GM11168 (cell line): Measurements from ENCODE around the gene GPRC5A.
"Not testable (repeated sequence)": the region's sequence is repeated elsewhere in the genome, so short reads cannot be mapped to it uniquely, and the experiment has no call there.

Source experiments
- in situ Hi-C: fragments of 300-500 bp; cut with MboI; formaldehyde crosslinking; loops from one replicate; pipeline ENCODE4 v1.12.0; 2022; ENCODE audit warnings: low sequenced_read_pairs; ENCODE audit not compliant: unreplicated experiment

Gene GPRC5A, protein sequence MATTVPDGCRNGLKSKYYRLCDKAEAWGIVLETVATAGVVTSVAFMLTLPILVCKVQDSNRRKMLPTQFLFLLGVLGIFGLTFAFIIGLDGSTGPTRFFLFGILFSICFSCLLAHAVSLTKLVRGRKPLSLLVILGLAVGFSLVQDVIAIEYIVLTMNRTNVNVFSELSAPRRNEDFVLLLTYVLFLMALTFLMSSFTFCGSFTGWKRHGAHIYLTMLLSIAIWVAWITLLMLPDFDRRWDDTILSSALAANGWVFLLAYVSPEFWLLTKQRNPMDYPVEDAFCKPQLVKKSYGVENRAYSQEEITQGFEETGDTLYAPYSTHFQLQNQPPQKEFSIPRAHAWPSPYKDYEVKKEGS

DNA sequence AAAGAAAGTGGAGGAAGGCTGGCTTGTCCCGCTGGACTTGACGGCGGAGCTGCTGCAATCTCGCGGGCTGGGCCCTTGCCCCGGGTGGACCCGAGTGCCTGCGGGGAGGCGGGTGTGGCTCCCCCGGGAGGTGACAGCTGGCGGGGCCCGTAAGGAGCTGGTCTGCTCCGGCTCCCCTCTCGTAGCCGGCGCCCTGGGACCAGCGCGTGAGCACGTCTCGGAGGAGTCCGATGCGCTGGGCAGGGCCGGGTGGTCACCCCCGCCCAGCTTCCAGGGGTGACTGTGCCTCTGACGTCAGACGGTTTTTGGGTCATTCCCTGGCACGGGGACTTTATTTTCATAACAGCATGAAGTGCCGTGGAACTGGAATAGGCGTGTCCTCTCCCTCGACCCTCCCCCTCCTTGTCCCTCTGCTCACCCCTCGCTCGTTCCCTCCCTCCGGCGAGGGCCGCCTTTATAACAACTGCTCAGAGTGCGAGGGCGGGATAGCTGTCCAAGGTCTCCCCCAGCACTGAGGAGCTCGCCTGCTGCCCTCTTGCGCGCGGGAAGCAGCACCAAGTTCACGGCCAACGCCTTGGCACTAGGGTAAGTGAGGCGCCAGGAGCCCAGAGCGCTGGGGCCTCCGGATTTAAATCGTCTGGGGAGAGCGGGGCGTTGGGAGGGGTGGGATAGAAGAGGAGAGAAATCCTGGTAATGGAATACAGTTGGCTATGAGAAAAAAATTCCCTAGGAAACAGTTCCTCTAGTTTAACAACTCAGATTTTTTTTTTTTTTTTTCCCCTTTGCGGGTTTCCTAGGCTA, at the start of gene GPRC5A:
Gene GPRC5A, plus strand, starts transcription at position 483 of the 801 bp plus-strand sequence. CDS start 16,688 bp downstream, outside the sequence.
- in situ Hi-C loops: no loop called here

DNA sequence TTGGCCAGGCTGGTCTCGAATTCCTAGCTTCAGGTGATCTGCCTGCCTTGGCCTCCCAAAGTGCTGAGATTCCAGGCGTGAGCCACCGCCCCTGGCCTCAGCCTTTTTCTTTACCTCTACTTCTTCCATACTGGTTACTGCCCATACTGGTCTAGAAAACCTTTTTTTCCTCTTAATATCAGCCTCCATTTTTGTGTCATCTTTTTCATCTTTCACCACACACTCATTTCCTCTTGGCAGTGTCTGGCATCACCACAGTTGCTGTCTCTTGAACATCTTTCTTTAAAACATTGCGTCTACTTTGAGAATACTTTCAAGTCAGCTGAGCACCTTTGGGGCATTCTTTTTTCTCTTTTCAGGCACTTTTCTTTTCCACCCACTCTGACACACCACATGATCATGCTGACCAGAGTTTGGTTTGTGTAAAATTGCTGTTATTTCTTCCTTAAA, 45.5 kb upstream of the GPRC5A start:
- in situ Hi-C loops: no loop called here

DNA sequence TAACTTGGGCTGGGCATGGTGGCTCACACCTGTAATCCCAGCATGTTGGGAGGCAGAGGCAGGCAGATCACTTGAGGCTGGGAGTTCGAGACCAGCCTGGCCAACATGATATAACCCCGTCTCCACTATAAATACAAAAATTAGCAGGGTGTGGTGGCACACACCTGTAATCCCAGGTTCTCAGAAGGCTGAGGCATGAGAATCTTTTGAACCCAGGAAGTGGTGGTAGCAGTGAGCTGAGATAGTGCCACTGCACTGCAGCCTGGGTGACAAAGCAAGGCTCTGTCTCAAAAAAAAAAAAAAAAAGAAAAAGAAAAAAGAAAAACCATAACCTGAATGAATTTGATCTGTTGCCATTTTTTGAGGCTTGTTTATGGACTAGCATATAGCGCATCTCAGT, 44.6 kb upstream of the GPRC5A start:
- in situ Hi-C loops: not testable (repeated sequence)

DNA sequence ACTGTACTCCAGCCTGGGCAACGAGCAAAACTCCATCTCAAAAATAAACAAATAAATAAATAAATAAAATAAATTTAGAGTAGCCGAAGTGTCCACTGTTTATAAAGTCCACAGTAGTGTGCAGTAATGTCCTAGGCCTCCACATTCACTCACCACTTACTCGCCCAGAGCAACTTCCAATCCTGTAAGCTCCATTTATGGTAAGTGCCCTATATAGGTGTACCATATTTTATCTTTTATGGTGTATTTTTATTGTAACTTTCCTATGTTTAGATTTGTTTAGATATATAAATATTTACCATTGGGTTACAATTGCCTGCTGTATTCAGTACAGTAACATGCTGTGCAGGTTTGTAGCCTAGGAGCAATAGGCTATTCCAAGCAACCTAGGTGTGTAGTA, 37.9 kb upstream of the GPRC5A start:
- in situ Hi-C loops: no loop called here

DNA sequence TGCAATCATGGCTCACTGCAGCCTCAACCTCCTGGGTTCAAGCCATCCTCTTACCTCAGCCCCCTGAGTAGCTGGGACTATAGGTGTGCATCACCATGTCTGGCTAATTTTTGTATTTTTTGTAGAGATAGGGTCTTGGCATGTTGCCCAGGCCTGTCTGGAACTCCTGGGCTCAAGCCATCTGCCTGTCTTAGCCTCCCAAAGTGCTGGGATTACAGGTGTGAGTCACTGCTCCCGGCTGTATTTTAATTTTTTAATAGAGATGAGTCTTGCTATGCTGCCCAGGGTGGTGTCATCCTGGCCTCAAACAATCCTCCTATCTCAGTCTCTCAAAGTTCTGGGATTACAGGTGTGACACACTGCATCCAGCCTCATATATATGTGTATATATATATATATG, 31.7 kb upstream of the GPRC5A start:
- in situ Hi-C loops: no loop called here

DNA sequence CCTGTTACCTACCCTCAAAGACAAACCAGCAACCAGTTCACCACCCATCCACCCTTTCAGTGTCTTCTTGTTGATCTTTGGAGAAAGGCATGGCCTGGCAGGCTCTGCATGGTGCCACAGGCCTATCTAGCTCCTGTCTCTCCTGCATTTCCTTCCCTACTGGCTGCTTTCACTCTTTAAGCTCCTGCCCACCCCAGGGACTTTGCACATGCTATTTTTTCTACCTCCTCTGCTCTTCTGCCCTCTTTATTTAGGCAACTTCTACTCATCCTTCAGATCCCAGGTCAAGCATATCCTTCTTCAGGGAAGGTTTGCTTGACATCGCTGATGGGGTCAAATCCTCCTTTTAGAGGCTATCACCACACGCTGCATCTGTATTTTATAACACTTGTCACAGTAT, 27.1 kb upstream of the GPRC5A start:
- in situ Hi-C loops: no loop called here

DNA sequence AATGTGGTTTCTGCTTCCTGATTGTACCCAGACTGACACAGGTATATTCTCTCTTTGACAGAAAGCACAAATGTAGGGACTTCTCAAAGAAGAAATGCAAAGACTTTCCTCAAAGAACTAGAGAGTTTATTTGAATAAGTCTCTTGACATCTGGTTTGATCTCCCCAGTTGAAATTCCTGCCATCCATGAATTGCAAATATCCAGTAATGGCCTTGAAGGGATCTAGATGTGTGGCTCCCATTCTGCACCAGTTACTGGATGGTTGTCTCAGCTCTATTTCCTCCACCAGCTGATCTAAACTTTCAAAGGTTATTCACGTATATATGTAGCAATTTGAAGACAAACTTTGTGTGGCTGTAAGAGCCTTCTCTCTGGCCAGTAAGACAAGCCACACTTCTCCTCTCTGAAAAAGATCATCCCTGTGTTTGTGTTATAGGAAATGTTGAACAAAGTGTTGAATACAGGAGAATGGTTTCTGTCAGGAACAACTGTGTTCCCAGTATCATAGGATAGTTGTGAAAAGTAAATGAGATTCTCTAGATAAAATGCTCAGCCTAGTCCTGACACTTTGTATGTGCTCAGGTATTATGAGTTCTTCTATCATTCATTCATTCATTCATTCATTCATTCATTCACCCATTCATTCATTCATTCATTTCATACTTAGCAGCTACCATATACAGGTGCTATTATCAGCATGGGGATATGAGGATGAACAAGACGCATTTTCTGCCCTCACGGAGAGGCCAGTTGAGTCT, 22.7 kb upstream of the GPRC5A start:
- in situ Hi-C loops: no loop called here

DNA sequence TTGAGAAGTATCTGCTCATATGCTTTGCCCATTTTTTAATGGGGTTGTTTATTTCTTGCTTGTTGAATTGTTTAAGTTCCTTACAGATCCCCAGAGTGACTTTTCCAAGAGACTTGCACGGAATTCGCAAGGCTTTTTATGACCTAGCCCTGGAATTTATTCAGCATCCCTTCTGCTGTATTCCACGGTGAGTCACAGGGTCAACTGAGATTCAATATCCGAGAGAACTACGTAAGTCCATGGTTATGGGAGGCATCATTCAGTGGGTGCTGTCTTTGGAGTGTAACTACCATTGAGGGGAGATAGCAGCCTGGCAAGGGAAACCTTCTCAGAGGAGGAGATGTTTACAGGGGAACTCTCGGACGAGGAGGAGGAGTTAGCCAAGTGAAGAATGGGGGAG, 20.9 kb upstream of the GPRC5A start:
- in situ Hi-C loops: no loop called here

DNA sequence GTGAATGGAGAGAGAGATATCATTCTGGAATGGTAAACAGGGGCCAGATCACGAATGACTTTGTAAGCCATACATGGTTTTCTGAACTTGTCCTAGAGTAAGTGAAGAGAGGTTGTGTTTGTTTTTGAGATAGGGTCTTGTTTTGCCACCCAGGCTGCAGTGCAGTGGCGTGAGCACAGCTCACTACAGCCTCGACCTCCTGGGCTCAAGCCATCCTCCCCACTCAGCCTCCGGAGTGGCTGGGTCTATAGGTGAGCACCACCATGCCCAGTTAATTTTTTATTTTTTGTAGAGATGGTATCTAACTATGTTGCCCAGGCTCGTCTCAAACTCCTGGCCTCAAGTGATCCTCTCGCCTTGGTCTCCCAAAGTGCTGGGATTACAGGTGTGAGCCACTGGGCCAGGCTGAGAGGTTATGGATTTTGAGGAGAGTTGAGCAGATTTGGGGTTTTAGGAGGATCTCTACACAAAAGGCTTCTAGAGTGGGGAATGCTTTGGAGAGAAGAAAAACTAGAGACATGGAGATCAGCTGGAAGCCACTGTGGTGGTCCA, 19.7 kb upstream of the GPRC5A start:
- in situ Hi-C loops: no loop called here

DNA sequence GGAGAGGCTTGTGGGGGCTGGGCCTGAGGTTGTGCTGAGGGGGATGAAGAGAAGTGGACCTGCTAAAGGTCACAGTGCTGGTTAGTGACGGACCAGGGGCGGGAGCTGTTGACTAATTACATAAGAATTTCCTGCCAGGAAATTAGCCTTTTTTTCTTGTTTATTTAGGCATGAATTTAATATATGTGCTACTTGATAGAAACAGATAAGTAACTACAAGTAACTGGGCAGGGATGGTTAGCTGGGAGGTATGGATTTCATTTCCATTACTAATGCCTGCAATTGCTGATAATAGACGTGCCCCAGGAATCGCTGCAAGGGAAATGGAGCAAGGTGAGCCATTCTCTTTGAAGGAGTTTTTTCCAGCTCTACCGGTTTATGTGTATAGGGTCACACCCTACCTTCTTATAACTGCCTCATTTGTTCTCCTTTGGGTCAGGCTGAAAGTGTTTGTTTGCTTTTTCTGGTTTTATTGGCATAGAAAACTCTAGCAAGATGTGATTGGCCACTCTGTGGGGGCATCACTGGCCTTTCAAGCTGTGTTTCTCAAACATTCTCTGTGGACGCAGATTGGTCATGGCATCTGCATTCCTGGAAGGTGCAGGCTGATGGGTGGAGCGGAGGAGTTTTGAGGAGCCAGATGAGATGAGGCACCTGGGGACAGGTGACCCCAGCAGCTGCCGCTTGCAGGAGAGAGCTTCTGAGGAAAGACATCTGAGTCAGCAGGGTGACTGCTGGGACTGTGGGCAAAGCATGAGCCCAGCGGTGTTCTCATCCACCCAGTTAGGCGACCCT, 19.0 kb upstream of the GPRC5A start:
- in situ Hi-C loops: no loop called here

DNA sequence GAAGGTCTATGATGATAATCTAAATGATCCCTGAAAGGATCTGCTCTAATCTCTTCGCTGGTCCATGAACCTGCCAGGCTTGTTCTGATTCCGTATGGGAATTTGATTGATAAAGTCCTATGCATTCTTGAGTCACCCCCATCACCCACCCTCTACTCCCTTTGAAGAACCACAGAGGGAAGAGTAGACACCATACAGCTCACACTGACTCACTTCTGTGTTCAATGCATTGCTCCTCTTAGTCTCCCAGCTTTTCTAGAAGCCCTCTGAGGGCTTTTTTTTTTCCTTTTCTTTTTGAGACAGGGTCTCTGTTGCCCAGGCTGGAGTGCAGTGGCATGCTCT, 18.5 kb upstream of the GPRC5A start:
- in situ Hi-C loops: no loop called here

DNA sequence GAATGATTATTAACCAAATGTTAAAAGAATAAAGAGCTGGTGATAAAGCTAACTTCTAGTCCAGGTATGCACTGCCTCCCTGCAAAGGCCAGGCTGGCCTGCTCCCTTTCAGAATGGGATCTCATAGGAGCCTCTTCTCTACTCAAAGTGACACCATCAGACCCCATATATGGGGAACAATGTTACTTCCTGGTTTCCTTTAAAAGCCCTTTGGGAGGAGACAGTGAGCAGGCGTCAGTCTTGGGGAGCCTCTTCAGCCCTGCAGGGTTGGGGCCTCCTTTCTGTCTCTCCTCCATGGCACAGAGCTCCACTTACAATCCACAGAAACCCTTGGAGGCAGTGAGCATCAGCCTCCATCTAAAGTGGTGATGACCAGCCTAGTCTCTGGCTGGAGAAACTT, 17.3 kb upstream of the GPRC5A start:
- in situ Hi-C loops: no loop called here

DNA sequence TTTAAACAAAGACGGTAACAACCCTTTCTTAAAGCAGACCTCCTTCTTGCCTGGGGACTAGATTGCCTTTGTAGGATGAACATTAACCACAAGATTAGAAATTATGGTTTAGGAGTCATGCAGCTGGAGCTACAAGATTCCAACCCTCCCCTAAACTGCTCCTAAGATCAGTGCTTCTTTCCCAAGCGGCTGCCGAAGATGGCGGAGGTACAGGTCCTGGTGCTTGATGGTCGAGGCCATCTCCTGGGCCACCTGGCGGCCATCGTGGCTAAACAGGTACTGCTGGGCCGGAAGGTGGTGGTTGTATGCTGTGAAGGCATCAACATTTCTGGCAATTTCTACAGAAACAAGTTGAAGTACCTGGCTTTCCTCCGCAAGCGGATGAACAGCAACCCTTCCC, 16.1 kb upstream of the GPRC5A start:
- in situ Hi-C loops: not testable (repeated sequence)

DNA sequence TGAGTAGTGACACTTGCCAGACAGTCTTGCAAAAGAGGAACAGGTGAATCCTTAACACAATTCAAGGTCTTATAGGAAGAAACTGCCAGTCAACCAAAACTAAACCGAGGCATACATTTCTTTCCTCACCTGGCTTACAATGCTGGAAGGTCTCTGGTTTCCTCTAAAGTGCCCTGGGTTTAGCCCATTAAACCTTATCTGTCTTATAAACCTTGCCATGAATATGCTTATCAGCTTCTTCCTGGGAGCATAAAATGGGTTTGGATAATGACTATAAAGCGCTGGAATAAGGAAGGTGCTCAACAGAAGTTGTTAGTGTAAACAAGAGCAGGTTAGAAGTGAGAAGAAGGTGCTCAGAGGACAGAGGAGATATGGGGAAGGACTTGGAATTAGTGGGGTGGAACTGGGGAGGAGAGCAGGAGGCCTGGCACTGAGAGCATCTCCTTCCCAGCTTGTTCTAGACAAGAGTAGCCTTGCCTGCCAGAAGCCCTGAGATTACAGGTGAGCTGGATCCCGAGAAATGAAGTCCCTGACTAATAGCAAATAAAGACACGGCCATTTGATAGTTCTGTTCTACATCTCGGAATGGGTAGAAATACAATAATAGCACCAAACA, 14.1 kb upstream of the GPRC5A start:
- in situ Hi-C loops: no loop called here

DNA sequence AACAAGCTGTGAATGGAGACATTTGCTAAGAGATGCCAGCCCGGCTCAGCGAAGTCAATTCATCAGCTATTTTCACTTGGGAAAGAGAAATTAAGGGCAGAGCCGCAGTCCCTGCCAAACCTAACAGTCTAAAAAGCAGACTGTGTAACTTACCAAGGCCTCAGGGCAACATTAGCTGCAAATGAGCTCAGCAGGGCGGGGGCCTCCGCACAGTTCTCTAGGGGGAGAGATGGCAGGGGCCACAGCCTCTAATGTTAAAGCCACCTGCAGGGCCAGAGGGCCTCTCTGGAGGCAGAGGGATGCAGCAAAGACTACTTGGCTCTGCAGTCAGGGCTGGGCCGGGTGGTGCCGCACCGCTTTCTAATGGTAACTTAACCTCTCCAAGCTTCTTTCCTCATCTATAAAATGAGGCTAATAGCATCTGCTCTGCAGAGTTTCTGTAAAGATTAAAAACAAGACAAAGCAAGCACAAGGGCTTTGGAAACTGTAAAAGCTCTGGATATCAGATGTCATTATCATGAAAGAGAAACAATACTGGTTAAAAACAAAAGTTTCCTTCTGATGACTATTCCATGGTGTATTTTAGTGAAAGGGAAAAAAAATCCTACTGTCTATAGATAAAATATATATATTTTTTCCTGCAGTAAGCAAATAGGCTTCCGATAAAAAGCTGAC, 13.4 kb upstream of the GPRC5A start:
- in situ Hi-C loops: no loop called here

DNA sequence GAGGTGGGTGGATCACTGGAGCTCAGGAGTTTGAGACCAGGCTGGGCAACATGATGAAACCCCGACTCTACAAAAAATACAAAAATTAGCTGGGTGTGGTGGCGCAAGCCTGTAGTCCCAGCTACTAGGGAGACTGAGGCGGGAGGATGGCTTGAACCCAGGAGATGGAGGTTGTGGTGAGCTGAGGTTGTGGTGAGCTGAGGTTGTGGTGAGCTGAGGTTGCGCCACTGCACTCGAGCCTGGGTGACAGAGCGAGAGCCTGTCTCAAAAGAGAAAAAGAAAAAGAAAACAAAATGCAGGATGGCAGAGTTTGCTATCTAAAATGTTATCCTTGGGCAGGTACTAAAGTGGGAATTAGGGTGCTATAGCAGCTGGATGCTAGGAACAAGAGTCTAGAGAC, 10.8 kb upstream of the GPRC5A start:
- in situ Hi-C loops: no loop called here

DNA sequence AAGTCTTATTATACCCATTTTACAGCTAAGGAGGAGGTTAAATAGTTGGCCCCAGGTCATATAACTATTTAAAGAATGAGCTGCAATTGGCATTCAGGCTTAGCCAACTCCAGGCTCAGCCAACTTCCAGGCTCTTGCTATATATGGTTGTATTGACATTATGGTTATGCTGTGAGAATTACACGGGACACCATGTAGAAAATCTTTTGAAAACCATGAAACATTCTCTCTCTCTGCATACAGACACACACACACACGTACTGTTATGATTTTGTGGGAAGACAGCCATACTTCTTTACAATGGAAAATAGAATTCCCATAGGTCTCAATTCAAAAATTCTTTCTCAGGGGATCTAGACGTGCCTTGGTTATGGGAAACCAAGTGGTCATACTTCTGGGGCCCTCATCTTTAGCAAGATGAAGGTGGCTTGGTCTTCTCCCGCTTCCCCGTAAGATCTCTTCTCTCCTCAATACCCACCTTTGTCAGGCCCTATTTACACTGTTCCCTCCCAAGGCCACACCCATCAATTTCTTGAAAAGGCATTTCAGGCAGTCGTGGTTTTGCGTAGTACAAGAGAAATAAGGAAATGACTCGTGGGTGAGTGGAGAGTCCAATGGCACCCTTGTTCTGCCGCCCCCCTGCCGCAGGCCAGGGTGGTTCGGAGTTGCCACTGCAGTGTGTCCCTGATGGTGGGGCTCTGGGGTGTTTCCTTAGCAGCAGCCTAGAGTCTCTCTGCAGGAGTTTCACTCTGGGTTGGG, 10.0 kb upstream of the GPRC5A start:
- in situ Hi-C loops: no loop called here

DNA sequence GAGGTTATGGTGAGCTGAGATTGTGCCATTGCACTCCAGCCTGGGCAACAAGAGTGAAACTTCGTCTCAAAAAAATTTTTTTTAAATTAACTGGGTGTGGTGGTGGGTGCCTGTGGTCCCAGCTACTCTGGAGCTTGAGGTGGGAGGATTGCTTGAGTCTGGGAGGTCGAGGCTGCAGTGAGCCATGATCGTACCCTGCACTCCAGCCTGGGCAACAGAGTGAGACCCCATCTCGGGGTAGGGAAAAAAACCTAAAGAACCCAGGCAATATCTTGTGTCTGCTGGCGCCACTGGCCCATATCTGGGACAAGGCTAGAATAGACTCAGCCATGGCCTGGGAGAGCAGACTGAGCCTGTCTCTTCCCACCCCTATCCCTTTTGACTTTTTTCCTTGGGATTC, 9.1 kb upstream of the GPRC5A start:
- in situ Hi-C loops: no loop called here
